Measurements from ENCODE around the gene LILRA6.
"Not testable (repeated sequence)": the region's sequence is repeated elsewhere in the genome, so short reads cannot be mapped to it uniquely, and the experiment has no call there.

Gene LILRA6

GRCh38 chr19:54242646-54243045, at the start of gene LILRA6:
TSS of gene LILRA6 (minus strand) at chr19:54242790.
- DNase-seq = not testable (repeated sequence)

GRCh38 chr19:54289160-54289559, 46.6 kb upstream of the LILRA6 start:
- not testable (repeated sequence) for DNase-seq

- DNase-seq = peak in 1 of 58 donors; percentile 7
These were observed 44.9 kb upstream of the LILRA6 start for GRCh38 chr19:54287456-54287855.

GRCh38 chr19:54286283-54286682, 43.7 kb upstream of the LILRA6 start:
- DNase-seq = not testable (repeated sequence)

GRCh38 chr19:54285427-54286056, 43.0 kb upstream of the LILRA6 start:
- not testable (repeated sequence) for DNase-seq

GRCh38 chr19:54282686-54283470, 40.3 kb upstream of the LILRA6 start:
- DNase-seq = no peak

GRCh38 chr19:54281729-54282075, 39.1 kb upstream of the LILRA6 start:
- DNase-seq = not testable (repeated sequence)

- peak in 1 of 58 donors; percentile 4 for DNase-seq
These were observed 38.6 kb upstream of the LILRA6 start, which contains the start of gene LILRB2 for GRCh38 chr19:54281007-54281728. TSS of gene LILRB2 (minus strand) at chr19:54281110. CDS start at chr19:54280496, 614 bp downstream.

GRCh38 chr19:54280441-54280840, 37.9 kb upstream of the LILRA6 start:
- DNase-seq = peak in 3 of 58 donors; percentile 7 to 30 (median 16)

- DNase-seq = not testable (repeated sequence)
These were observed 37.4 kb upstream of the LILRA6 start for GRCh38 chr19:54280025-54280424.

- DNase-seq = no peak
These were observed 36.9 kb upstream of the LILRA6 start for GRCh38 chr19:54279406-54279962.

GRCh38 chr19:54278571-54279195, 36.1 kb upstream of the LILRA6 start:
- DNase-seq = not testable (repeated sequence)

- not testable (repeated sequence) for DNase-seq
These were observed 35.5 kb upstream of the LILRA6 start for GRCh38 chr19:54278056-54278455.

GRCh38 chr19:54277111-54277615, 34.6 kb upstream of the LILRA6 start:
- DNase-seq = not testable (repeated sequence)

- no peak for DNase-seq
These were observed 33.4 kb upstream of the LILRA6 start for GRCh38 chr19:54275951-54276350.

GRCh38 chr19:54274516-54274915, 31.9 kb upstream of the LILRA6 start:
- DNase-seq = not testable (repeated sequence)

- no peak for DNase-seq
These were observed 31.2 kb upstream of the LILRA6 start for GRCh38 chr19:54273821-54274220.

GRCh38 chr19:54272181-54272580, 29.6 kb upstream of the LILRA6 start:
- DNase-seq = not testable (repeated sequence)

GRCh38 chr19:54271587-54271986, 29.0 kb upstream of the LILRA6 start:
- DNase-seq = not testable (repeated sequence)

GRCh38 chr19:54271106-54271505, 28.5 kb upstream of the LILRA6 start:
- peak in 13 of 58 donors; percentile 1 to 35 (median 9) for DNase-seq

GRCh38 chr19:54268936-54269335, 26.3 kb upstream of the LILRA6 start:
- no peak for DNase-seq

All from anterior cingulate cortex (tissue), 58 donors.